GM12872 (cell line): ENCODE measurements around the gene CDC42EP2.

ENCODE experiments used
- CTCF ChIP-seq: IDR thresholded peaks from 3 replicates; pipeline ENCODE4 v1.5.1; 2011; ENCODE audit warnings: low read depth, mild to moderate bottlenecking, low read length, moderate library complexity; ENCODE audit not compliant: insufficient read depth

CDC42EP2 gene

GRCh38 chr11:65292890-65293289 lies 21.8 kb upstream of the CDC42EP2 start:
- no peak for TF ChIP-seq CTCF

- TF ChIP-seq CTCF = no peak
These were observed 20.7 kb upstream of the CDC42EP2 start for GRCh38 chr11:65293909-65294381.

GRCh38 chr11:65295001-65295400 lies 19.7 kb upstream of the CDC42EP2 start:
- no peak for TF ChIP-seq CTCF

GRCh38 chr11:65295571-65296341 lies 18.9 kb upstream of the CDC42EP2 start:
- TF ChIP-seq CTCF = no peak

- TF ChIP-seq CTCF = no peak
These were observed 17.5 kb upstream of the CDC42EP2 start for GRCh38 chr11:65297026-65297672.

GRCh38 chr11:65298131-65298535 lies 16.5 kb upstream of the CDC42EP2 start:
- TF ChIP-seq CTCF = no peak

GRCh38 chr11:65298655-65299179 lies 15.9 kb upstream of the CDC42EP2 start:
- no peak for TF ChIP-seq CTCF
